GM18498 (cell line): ENCODE data around the gene ATP1B4.

Experiments used
- ATAC-seq: cut with Tn5 transposase; IDR thresholded peaks from one replicate; pipeline ENCODE4 v1.9.1; 2021; ENCODE audit warnings: mild to moderate bottlenecking, moderate library complexity; ENCODE audit not compliant: unreplicated experiment

Gene ATP1B4

GRCh38 chrX:120372667-120373370 lies 10.9 kb downstream of the ATP1B4 start:
- no peak for ATAC-seq

- no peak for ATAC-seq
Measured at GRCh38 chrX:120377179-120377578, 15.3 kb downstream of the ATP1B4 start.

GRCh38 chrX:120377715-120378114 lies 15.8 kb downstream of the ATP1B4 start:
- ATAC-seq = no peak

- no peak for ATAC-seq
Measured at GRCh38 chrX:120378570-120378969, 16.7 kb downstream of the ATP1B4 start.

GRCh38 chrX:120379937-120380681 lies 18.2 kb downstream of the ATP1B4 start:
- ATAC-seq = no peak

GRCh38 chrX:120380699-120381098 lies 18.8 kb downstream of the ATP1B4 start:
- no peak for ATAC-seq

- no peak for ATAC-seq
Measured at GRCh38 chrX:120401301-120401700, 39.4 kb downstream of the ATP1B4 start.

GRCh38 chrX:120402369-120402768 lies 40.5 kb downstream of the ATP1B4 start:
- no peak for ATAC-seq

GRCh38 chrX:120406638-120407037 lies 44.7 kb downstream of the ATP1B4 start:
- ATAC-seq = no peak

GRCh38 chrX:120408168-120408567 lies 46.3 kb downstream of the ATP1B4 start:
- no peak for ATAC-seq

- ATAC-seq = peak; percentile 47
Measured at GRCh38 chrX:120419463-120419862, 57.6 kb downstream of the ATP1B4 start.

GRCh38 chrX:120426599-120426998 lies 64.7 kb downstream of the ATP1B4 start:
- no peak for ATAC-seq

- no peak for ATAC-seq
Measured at GRCh38 chrX:120428309-120428708, 66.4 kb downstream of the ATP1B4 start.

GRCh38 chrX:120429776-120430540 lies 68.1 kb downstream of the ATP1B4 start:
- ATAC-seq = no peak
